Motor neuron (in vitro differentiated cells): ENCODE measurements around the gene ZKSCAN3. TPM values are rescaled to one million over a fixed set of nuclear protein-coding genes. Genes with fewer than 3 reads are reported as not detected.

Experiments
- ATAC-seq, 8 experiments: fragments of 200-7000 bp; cut with Tn5 transposase; replicated peaks in 6 of 8; 2 replicates each; pipeline ENCODE4 v1.8.0; 2021; ENCODE audit warnings: mild to moderate bottlenecking in 8 of 8, moderate library complexity in 8 of 8
- H3K27ac ChIP-seq, 2 donors: fragments of 250-450 bp; sonication (Bioruptor Pico); 2 replicates each; pipeline ENCODE4 v1.9.0; 2021; ENCODE audit warnings: antibody characterized with exemption in 2 of 2, mild to moderate bottlenecking in 2 of 2, moderate library complexity in 1 of 2
- H3K4me1 ChIP-seq, 2 donors: fragments of 250-450 bp; sonication (Bioruptor Pico); replicated peaks in 1 of 2; 2 replicates each; pipeline ENCODE4 v1.6.1; 2021; ENCODE audit warnings: antibody characterized with exemption in 2 of 2, mild to moderate bottlenecking in 2 of 2, moderate library complexity in 1 of 2
- H3K4me3 ChIP-seq, 5 donors: fragments of 250-450 bp; sonication (Bioruptor Pico); 2 replicates each; pipeline ENCODE4 v1.9.0; 2021; ENCODE audit warnings: antibody characterized with exemption in 5 of 5, mild to moderate bottlenecking in 5 of 5, moderate library complexity in 4 of 5
- WGBS, 10 experiments: fragments of 450-650 bp; shearing (Covaris generic); methylation state at CpG; one replicate each; pipeline ENCODE4 v1.0.0; 2022; 5-methylcytosine and 5-hydroxymethylcytosine counted together
- in situ Hi-C, 9 experiments: fragments of 400-800 bp; cut with MboI; loops; one replicate each; pipeline ENCODE4 v1.15.0; 2021; ENCODE audit warnings: low sequenced_read_pairs in 9 of 9, low pct_unique_long_range_greater_than_20kb in 2 of 9; ENCODE audit not compliant: unreplicated experiment in 9 of 9
- total RNA-seq, 8 experiments: library from RNA; unstranded; fragments of 300-600 nt; gene quantifications; 2 replicates each; pipeline versions ENCODE4 v1.2.3 to v1.2.4, GENCODE V29; 2022

The ZKSCAN3 gene
- total RNA-seq, 8 experiments from 2014 or later = 2.5 to 10.3 (median 7.8) TPM

DNA sequence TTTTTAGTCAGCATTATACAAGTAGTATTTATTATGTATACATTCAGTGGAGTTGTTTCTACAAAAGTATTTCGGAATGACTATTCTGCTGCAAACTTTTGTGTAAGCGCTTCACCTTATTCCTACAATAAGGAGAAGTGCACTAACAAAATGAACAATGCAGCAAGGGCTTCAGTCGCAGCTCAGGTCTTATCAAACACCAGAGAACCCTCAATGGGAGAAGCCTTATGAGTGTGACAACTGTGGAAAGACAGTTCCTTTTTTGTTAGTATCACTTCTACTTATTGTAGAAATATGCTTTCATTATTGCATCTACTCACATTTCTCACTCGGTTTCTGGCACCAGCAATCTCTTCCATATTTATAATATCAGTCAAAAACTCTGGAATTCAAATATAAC is 18.8 kb downstream of the ZKSCAN3 start:
- 57 to 100% (median 89%) methylated on average over 2 to 4 of the region's 4 CpGs for WGBS, 10 experiments
- ATAC-seq = no peak
- Histone ChIP-seq H3K27ac (no peak overlapping the region), H3K4me3 (no peak overlapping the region), H3K4me1 (no peaks in the 10 kb centered on the region)
- in situ Hi-C loops = loop anchor here in 2 of 9 experiments (25.0 kb wide), 1 partner anchor 231 kb away; the partner anchor contains the start of gene ZKSCAN8 (in 2 of the 2)

DNA sequence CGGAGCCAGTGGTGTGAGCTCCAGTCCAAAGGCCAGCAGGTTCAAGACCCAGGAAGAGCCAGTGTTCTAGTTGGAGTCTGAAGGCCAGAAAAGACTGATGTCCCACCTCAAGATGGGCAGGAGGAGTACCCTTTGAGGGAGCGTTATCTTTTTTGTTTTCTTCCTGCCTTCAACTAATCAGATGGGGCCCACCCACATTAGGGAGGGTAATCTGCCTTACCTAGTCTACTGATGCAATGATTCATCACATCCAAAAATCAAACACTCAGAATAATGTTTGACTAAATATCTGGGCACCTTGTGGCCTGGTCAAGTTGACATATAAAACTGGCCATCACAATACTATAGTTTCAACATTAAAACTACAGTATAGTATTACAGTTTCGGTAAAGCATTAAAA is 19.7 kb downstream of the ZKSCAN3 start:
- in situ Hi-C loops = loop anchor here in 2 of 9 experiments (25.0 kb wide), 1 partner anchor 232 kb away; the partner anchor contains the start of gene ZKSCAN8 (in 2 of the 2)
- no peaks in the 10 kb centered on the region for H3K4me1 ChIP-seq
- no peak for ATAC-seq
- H3K27ac ChIP-seq = peak overlapping the region in 1 of 2 donors; percentile 23
- H3K4me3 ChIP-seq = no peak overlapping the region
- 63 to 100% (median 96%) methylated on average over 1 to 3 of the region's 3 CpGs; no CpG with 5 or more reads in 3 of the 10 experiments for WGBS, 10 experiments

DNA sequence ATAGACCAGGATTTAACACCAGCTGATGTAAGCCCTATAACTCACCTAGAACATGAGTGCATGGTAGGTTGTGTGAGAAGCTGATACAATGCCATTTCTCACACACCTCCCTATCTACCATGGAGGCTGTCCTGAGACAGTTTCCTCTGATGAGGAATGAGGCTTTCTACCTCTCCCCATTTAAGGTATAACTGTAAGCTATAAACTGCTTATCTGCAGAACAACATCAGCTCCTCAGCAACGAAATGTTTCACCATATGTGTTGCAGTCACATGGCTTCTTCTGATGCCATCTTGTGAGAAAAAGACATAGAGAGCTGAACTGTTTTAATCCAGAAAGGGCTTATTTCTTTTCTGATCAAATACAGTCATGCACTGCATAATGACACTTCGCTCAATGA is 20.7 kb downstream of the ZKSCAN3 start:
- in situ Hi-C loops = loop anchor here in 2 of 9 experiments (25.0 kb wide), 1 partner anchor 233 kb away; the partner anchor contains the start of gene ZKSCAN8 (in 2 of the 2)
- H3K27ac ChIP-seq = no peak overlapping the region
- H3K4me1 ChIP-seq = no peaks in the 10 kb centered on the region
- ATAC-seq = no peak
- WGBS, 10 experiments = 0 to 100% (median 68%) methylated on average over 1 to 2 of the region's 2 CpGs; no CpG with 5 or more reads in 2 of the 10 experiments
- H3K4me3 ChIP-seq = no peak overlapping the region

DNA sequence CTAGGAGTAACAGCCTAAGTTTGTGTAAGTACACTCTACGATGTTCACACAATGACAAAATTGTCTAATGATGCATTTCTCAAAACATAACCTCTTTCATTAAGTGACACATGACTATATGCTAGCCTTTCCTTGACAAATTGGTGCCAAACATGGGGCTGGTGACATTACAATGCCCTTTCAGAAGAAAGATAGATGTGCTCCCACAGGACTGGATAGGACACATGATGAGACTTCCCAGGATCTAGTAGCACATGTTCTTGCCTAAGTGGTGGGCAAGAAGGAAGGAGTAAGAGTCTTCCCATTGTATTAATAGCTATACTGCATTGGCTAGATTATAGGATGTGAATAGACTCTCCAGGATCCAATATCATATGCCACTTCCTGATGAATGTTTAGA is 21.5 kb downstream of the ZKSCAN3 start:
- in situ Hi-C loops = loop anchor here in 2 of 9 experiments (25.0 kb wide), 1 partner anchor 234 kb away; the partner anchor contains the start of gene ZKSCAN8 (in 2 of the 2)
- H3K4me1 ChIP-seq = no peaks in the 10 kb centered on the region
- no peak overlapping the region for H3K4me3 ChIP-seq
- no peak for ATAC-seq
- no peak overlapping the region for H3K27ac ChIP-seq
- 80 to 100% (median 100%) methylated on average over 1 of the region's 1 CpG; no CpG with 5 or more reads in 4 of the 10 experiments for WGBS, 10 experiments

DNA sequence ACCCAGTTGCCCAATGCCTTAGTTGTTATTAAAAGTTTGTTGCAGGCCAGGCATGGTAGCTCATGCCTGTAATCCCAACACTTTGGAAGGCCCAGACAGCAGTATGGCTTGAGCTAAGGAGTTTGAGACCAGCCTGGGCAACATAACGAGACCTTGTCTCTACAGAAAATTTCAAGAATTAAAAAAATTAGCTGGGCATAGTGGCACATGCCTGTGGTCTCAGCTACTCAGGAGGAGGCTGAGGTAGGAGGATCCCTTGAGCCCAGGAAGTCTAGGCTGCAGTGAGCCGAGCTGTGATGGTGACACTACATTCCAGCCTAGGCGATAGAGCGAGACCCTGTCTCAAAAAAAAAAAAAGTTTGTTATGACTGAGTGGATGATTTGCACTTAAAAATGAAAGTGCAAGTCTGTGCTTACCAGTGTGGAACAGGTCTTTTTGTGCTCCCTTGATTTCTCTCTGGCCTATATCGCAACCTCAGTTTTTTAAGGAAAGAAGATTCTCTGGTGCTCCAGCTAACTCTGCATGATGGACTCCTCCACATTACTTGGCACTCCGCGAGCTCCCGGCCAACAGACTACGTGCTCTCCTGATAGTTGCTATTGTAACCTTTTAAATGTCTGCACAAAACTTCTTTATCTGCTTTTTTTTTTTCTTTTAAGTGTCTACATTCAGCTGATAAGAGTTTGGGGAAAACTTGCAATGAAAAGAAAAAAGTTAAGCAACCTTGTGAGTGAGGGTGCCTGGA is 22.1 kb downstream of the ZKSCAN3 start:
- no peak for ATAC-seq
- Histone ChIP-seq H3K27ac (no peak overlapping the region), H3K4me1 (no peaks in the 10 kb centered on the region), H3K4me3 (no peak overlapping the region)
- WGBS, 10 experiments = 80 to 100% (median 87%) methylated on average over 1 to 9 of the region's 9 CpGs; no CpG with 5 or more reads in 1 of the 10 experiments
- in situ Hi-C loops = loop anchor here in 2 of 9 experiments (25.0 kb wide), 1 partner anchor 235 kb away; the partner anchor contains the start of gene ZKSCAN8 (in 2 of the 2)

DNA sequence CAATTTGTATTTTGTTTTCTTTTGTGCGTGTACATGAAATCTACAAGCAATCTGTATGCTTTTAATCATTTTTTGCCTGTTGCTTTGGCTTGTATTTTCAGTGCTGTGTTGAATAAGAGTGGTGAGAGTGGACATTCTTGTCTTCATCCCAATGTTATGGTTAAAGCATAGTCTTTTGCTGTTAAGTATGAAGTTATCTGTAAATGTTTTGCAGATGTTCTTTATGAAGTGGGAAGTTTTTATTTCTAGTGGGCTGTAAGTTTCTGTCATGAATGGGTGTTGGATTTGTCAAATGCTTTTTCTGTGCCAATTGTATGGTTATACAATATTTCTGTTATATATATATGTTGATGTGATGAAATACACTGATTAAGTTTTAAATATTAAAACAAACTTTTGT is 24.2 kb downstream of the ZKSCAN3 start:
- no peak for ATAC-seq
- in situ Hi-C loops = loop anchor here in 2 of 9 experiments (25.0 kb wide), 1 partner anchor 237 kb away; the partner anchor contains the start of gene ZKSCAN8 (in 2 of the 2)
- H3K4me3 ChIP-seq = no peak overlapping the region
- H3K27ac ChIP-seq = no peak overlapping the region
- WGBS, 10 experiments = 31 to 100% (median 88%) methylated on average over 1 of the region's 1 CpG; no CpG with 5 or more reads in 2 of the 10 experiments
- H3K4me1 ChIP-seq = no peaks in the 10 kb centered on the region

DNA sequence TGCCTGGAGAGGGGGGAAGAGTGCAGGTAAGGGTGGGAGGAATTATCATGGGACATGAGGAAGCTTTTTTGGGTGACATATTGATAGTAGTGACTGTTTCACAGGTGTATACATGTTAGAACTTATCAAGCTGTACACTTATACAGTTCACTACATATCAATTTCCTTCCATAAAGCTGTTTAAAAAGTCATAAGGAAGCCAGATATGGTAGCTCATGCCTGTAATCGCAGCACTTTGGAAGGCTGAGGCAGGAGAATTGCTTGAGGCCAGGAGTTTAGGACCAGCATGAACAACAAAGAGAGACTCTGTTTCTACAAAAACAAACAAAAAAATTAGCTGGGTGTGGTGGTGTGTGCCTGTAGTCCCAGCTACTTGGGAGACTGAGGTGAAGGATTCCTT is 28.1 kb downstream of the ZKSCAN3 start:
- no peak for ATAC-seq
- Histone ChIP-seq H3K27ac (no peak overlapping the region), H3K4me1 (peaks cover 0 to 3% of the 10 kb centered on the region in 2 donors), H3K4me3 (no peak overlapping the region)
- in situ Hi-C loops = no loop called here
- 83 to 100% (median 100%) methylated on average over 1 of the region's 1 CpG; no CpG with 5 or more reads in 2 of the 10 experiments for WGBS, 10 experiments

DNA sequence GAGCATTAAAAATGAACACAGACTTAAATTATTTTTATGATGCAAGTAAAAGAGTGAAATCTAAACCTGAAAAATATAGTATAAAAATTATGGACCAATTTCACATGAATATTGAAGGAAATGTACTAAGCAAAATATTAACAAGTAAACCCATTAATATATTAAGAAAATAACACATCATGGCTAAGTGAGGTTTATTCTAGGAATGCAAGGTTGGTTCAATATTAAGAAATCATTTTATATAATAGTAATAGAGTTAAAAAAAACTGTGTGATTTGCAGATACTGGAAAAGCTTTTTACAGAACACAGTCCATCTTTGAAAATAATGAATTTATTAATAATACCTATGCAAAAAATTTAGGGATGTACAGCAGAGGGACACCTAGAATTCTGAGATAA is 28.9 kb downstream of the ZKSCAN3 start:
- in situ Hi-C loops = no loop called here
- Histone ChIP-seq H3K4me1 (peaks cover 0 to 6% of the 10 kb centered on the region in 2 donors), H3K4me3 (no peak overlapping the region), H3K27ac (no peak overlapping the region)
- no peak for ATAC-seq

DNA sequence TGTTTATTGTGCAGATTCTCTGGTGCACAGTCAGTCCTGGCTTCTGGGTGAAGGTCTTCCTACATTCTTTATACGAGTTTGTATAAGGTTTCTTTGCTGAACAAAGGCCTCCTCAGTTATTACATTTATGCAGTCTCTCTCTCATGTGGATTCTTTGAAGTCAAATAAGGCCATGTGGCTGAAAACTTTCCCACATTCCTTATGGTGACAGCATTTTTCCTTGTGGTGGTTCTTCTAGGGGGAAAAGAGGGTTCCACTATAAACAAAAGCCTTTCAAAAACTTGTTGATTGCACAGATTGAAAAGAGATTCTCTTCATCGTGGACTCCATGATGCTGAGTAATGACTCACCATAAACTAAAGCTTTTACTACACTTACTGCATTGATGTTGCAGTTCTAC is 30.6 kb downstream of the ZKSCAN3 start:
- H3K4me3 ChIP-seq = no peak overlapping the region
- peaks cover 0 to 6% of the 10 kb centered on the region in 2 donors for H3K4me1 ChIP-seq
- WGBS, 10 experiments = 83 to 100% (median 100%) methylated on average over 1 to 2 of the region's 2 CpGs; no CpG with 5 or more reads in 3 of the 10 experiments
- ATAC-seq = no peak
- no peak overlapping the region for H3K27ac ChIP-seq
- in situ Hi-C loops = no loop called here

DNA sequence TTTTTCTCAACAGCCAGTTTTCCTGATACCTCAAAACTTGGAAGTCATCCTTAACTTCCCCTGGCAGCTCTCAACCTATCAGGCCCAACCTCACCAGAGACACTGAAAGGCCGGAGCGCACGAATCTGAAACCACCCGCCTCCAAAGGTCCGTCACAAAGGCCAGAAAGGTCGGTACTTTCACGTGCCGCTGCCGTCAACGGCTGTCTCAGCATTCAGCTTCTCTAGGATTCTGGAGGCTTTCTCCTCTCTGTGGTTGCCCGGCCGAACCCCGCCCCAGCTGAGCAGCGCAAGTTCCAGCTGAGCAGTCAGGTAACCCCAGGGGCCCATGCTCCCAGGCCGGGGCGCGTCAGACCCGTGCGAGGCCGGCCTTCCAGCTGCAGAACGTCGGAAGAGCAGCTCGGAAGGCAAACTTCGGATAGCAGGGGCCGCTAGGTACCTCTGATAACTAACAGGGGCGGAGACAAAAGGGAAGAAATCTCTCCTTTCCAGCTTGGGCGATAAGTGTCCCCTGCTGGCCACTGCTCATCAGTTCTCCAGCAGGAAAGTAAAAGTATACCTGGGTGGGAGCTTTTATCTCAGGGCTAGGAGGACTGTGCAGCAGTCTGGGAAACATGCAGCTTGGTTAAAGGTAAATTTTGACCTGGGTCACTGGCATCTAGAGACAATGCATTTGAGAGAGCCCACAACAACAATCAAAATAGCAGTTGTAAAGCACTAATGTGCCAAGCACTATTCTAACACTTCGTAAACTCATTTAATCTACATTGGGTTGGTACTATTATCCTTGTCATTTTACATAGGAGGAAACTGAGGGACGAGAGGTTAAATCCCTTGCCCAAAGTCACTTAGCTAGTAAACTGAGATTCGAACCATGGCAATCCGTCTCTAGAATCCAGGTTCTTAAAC is 33.7 kb downstream of the ZKSCAN3 start:
- in situ Hi-C loops = no loop called here
- H3K4me3 ChIP-seq = peak overlapping the region; percentile 31 to 50 (median 35)
- WGBS, 10 experiments = 14 to 96% (median 49%) methylated on average over 2 to 16 of the region's 31 CpGs; no CpG with 5 or more reads in 1 of the 10 experiments
- H3K4me1 ChIP-seq = peaks cover 0 to 6% of the 10 kb centered on the region in 2 donors
- ATAC-seq = peak in 7 of 8 experiments; percentile 96 to 99 (median 97)
- peak overlapping the region in 1 of 2 donors; percentile 12 for H3K27ac ChIP-seq

DNA sequence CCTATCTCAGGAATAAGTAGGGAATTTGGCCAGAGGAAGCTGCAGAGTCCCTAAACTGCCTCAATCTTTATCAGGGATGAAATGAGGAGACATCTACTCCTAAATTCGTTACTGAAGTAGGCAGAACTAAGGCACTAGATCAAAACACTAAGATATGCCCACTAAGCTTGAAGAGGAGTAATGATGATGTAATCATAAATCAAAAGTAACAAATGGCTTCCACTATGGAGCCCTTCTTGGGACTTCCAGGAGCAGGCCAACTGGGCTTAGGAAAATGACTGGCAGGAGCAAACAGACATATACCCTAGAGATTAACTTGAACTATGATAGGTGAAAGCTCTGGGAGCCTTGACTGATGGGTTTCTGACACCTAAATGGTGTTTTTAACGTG is 34.4 kb downstream of the ZKSCAN3 start:
- no peak overlapping the region for H3K27ac ChIP-seq
- no peak for ATAC-seq
- H3K4me1 ChIP-seq = peaks cover 0 to 6% of the 10 kb centered on the region in 2 donors
- in situ Hi-C loops = no loop called here
- WGBS, 10 experiments = 33 to 92% (median 50%) methylated on average over 1 to 2 of the region's 2 CpGs; no CpG with 5 or more reads in 1 of the 10 experiments
- H3K4me3 ChIP-seq = no peak overlapping the region

DNA sequence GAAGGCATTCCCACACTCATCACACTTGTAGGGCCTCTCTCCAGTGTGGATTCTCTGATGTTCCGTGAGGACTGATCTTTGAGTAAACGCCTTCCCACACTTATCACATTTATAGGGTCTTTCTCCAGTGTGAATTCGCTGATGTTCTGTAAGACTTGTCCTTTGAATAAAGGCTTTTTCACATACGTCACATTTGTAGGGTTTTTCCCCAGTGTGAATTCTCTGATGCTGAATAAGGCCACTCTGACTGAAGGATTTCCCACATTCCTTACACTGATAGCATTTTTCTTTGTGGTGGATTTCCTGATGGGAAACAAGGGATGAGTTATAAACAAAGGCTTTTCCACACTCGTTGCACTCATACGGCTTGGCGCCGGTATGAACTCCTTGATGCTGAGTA is 40.9 kb downstream of the ZKSCAN3 start:
- 94 to 100% (median 97%) methylated on average over 1 to 8 of the region's 8 CpGs; no CpG with 5 or more reads in 1 of the 10 experiments for WGBS, 10 experiments
- peaks cover 0 to 8% of the 10 kb centered on the region in 2 donors for H3K4me1 ChIP-seq
- in situ Hi-C loops = no loop called here
- H3K4me3 ChIP-seq = no peak overlapping the region
- ATAC-seq = no peak
- no peak overlapping the region for H3K27ac ChIP-seq
